HG03575 (cell line): Measurements from ENCODE around the gene CCL4L2.
"Not testable (repeated sequence)": the region's sequence is repeated elsewhere in the genome, so short reads cannot be mapped to it uniquely, and the experiment has no call there.

Source experiments
- ATAC-seq: cut with Tn5 transposase; IDR thresholded peaks from one replicate; pipeline ENCODE4 v1.9.1; 2021; ENCODE audit not compliant: unreplicated experiment, insufficient number of reproducible peaks, low FRiP score; ENCODE audit errors: extremely low read depth

Gene CCL4L2

DNA sequence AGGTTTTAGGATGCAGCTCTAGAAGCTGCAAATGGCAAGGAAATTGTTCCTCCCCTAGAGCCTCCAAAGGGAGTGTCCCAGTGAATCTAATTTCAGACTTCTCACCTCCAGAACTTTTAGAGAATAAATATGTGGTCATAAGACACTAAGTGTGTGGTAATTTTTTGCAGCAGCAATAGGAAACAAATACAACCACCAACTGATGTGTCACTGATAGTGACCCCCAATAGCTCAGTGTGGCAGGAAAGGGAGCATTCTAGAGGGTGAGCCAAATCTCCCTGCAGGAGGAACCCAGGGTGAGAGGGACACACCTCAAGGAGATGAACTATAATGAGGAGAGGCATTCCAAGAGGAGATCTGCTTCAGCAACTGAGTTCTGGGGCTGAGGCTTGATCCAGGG lies 4.1 kb downstream of the CCL4L2 start:
- ATAC-seq = no peak

DNA sequence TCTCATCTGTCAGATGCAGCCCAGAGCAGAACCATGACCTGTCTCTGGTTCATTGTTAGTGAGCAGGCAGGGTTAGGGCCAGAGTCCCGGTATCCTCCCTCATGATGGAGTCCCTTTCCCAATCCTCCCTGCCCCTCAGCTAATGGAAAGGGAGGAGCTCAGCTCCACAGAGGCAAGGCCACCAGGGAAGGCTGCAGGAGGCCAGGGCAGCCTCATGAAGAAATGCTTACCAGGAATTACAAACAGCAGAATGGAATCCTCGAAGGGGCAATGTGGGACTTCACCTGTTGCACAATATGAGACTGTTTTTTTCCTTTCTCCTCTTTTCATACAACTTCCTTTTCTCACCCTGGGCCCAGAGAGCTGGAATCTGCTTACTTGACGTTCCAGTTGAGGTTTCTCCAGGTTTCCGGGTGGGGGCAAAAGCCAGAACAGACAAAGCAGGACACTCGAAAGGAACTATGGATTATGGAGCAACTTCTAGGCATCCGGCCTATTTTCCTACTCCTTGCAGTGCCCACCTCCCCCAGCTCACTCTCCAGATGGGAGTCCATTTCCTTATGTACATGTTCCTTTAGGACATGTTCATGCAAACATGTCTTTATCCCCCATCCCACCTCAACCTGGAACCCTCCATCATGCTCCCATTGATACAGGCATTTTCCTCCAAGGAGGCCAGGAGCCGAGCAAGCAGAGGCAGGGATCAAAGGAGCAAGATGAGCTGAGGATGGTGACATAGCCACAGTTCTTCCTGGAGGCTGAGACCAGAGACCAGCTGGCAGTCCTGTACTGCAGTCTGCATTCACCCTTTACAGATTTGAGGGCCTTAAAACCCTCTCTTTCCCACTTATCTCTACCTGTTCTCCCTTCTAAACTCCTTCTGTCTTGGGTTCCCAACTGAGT lies 4.8 kb downstream of the CCL4L2 start:
- not testable (repeated sequence) for ATAC-seq

DNA sequence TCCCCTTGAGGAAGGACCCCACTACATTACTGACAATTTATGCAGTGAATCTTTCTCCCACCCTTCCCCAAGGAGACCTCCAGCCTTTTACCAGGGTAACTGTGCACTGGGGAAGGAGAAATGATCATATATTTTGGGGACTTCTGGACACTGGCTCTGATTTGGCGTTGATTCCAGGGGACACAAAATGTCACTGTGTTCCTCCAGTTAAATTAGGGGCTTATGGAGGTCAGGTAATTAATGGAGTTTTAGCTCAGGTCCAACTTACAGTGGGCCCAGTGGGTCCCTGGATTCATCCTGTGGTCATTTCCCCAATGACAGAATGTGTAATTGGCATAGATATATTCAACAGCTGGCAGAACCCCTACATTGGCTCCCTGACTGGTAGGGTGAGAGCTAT lies 8.7 kb downstream of the CCL4L2 start:
- ATAC-seq = not testable (repeated sequence)

DNA sequence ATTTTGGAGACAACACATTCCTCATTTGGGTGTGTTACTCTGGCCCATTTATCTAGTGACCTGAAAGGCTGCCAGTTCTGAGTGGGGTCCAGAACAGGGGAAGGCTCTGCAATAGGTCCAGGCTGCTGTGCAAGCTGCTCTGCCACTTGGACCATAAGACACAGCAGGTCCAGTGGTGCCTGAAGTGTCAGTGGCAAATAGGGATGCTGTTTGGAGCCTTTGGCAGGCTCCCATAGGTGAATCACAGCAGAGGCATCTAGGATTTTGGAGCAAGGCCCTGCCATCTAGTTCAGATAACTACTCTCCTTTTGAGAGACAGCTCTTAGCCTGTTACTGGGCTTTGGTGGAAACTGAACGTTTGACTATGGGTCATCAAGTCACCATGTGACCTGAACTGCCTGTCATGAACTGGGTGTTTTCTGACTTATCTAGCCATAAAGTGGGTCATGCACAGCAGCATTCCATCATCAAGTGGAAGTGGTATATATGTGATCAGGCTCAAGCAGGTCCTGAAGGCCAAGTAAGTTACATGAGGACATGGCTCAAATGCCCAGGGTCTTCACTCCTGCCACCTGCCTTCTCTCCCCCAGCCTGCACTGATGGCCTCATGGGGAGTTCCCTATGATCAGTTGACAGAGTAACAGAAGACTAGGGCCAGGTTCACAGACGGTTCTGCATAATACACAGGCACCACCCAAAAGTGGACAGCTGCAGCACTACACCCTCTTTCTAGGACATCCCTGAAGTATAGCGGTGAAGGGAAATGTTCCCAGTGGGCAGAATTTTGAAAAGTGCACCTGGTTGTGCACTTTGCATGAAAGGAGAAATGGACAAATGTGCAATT lies 10.1 kb downstream of the CCL4L2 start:
- ATAC-seq = not testable (repeated sequence)

DNA sequence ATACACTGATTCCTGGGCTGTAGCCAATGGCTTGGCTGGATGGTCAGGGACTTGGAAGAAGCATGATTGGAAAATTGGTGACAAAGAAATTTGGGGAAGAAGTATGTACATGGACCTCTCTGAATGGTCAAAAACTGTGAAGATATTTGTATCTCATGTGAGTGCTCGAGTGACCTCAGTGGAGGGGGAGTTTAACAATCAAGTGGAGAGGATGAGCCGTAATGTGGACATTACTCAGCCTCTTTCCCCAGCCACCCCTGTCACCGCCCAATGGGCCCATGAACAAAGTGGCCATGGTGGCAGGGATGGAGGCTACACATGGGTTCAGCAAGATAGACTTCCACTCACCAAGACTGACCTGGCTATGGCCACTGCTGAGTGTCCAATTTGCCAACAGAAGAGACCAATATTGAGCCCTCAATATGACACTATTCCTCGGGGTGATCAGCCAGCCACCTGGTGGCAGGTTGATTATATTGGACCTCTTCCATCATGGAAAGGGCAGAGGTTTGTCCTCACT lies 10.8 kb downstream of the CCL4L2 start:
- not testable (repeated sequence) for ATAC-seq

DNA sequence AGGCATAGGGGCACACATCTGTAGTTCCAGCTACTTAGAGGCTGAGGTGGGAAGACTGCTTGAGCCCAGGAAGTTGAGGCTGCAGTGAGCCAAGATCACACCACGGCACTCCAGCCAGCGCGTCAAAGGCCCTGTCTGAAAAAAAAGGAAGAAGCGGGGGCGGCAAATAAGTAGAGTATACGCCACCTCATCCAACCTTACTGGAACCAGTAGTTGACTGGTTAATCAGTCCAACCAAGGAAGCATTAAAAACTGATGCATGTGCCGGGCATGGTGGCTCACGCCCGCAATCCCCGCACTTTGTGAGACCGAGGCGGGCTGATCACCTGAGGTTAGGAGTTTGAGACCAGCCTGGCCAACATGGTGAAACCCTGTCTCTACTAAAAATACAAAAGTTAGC lies 12.1 kb downstream of the CCL4L2 start:
- ATAC-seq = not testable (repeated sequence)

DNA sequence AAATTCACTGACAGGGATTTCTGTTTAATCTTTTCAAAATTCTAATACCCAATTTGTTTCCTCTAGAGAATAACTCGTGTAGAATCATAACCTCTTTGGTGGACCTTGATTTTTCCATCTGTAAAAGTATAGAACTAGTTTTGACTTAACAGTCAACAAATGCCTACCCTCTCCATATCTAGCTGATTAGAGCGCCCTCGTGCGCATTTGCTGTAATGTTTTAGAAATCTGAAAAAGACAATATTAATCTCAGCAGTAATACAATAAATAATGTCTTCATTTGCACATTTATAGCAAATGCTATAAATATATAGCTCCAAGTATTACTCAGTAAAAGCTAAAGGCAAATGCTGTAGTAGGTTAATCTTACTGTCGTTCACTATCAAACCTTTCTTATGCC lies 18.8 kb downstream of the CCL4L2 start:
- ATAC-seq = not testable (repeated sequence)

DNA sequence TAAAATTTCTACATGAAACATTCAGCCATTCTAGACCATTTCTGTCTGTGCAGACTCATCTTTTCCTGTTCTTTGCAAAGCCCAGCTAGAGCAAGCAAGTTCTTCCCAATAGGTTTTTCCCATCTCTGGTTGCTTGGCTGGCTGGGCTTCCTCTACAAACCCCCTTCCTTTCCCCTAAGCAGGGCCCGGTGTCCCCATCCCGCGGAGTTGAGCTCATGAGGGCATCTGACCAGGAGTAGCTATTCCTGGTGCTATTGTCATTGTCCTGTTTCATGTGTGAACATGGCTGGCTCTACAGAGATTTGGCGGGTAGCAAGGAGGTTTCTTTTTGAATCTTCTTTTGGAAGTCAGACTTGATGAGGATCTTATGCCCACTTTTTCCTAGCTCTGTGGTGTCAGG lies 31.2 kb downstream of the CCL4L2 start:
- ATAC-seq = not testable (repeated sequence)
